ENCODE data around the gene INTS1.
"Not testable (repeated sequence)": the region's sequence is repeated elsewhere in the genome, so short reads cannot be mapped to it uniquely, and the experiment has no call there.

INTS1 gene

DNA sequence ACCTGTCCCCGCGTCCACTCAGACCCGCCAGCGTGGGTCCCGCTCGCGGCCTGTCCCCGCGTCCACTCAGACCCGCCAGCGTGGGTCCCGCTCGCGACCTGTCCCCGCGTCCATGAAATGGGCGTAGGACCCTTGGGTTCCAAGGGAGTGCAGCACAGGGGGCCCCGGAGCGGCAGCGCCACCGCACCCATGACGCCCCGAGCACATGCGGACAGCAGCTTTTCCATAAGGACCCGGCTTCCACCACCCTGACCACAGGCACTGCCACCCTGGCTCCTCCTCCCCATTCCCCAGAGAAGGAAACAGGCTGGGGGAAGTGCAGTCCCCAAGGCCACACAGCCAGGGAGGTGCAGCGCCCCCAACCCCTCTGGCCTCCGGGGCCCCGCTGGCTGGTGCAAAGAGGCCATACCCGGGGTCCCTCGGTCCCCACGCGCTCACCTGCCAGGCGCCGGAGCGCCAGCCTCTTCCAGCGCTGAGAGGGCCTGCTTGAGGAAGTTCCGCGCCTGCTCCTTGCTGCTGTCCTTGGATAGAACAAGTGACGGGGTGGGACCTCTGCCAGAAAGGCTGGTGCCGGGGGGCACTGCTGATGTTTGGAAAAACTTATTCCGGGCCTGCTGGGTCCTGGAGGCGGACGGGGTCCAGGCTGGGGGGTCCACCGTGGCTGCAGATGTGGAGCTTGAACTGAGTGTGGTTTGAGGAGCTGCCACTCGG lies 59.8 kb downstream of the INTS1 start:
- DNase-seq (ENCODE audit: extremely low spot score): no peak
- ChIA-PET POLR2A (no interaction called here), CTCF (no interaction called here)
- TF ChIP-seq, protein P1, sequence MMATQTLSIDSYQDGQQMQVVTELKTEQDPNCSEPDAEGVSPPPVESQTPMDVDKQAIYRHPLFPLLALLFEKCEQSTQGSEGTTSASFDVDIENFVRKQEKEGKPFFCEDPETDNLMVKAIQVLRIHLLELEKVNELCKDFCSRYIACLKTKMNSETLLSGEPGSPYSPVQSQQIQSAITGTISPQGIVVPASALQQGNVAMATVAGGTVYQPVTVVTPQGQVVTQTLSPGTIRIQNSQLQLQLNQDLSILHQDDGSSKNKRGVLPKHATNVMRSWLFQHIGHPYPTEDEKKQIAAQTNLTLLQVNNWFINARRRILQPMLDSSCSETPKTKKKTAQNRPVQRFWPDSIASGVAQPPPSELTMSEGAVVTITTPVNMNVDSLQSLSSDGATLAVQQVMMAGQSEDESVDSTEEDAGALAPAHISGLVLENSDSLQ (IDR thresholded peaks at IDR 0.05): no peak
- TF ChIP-seq FOXK2 (IDR thresholded peaks at IDR 0.05) (no peak), HDGF (IDR thresholded peaks at IDR 0.05; ENCODE audit: borderline replicate concordance) (no peak), LEF1 (IDR thresholded peaks at IDR 0.05; ENCODE audit: borderline replicate concordance) (no peak), ARNT (IDR thresholded peaks at IDR 0.05) (no peak), ZNF384 (IDR thresholded peaks at IDR 0.05) (no peak), FOXA1 (IDR thresholded peaks at IDR 0.05) (no peak), NFRKB (IDR thresholded peaks at IDR 0.05) (no peak), CTBP1 (IDR thresholded peaks at IDR 0.05; ENCODE audit: borderline replicate concordance) (no peak), ELF4 (IDR thresholded peaks at IDR 0.05) (no peak), SUZ12 (IDR thresholded peaks at IDR 0.05) (no peak), SP1 (IDR thresholded peaks at IDR 0.05) (no peak), L3MBTL2 (conservative IDR thresholded peaks at IDR 0.05) (no peak), BHLHE40 (IDR thresholded peaks at IDR 0.05; ENCODE audit: borderline replicate concordance) (no peak), FOXM1 (IDR thresholded peaks at IDR 0.05; ENCODE audit: borderline replicate concordance) (no peak), TARDBP (IDR thresholded peaks at IDR 0.05) (no peak)

DNA sequence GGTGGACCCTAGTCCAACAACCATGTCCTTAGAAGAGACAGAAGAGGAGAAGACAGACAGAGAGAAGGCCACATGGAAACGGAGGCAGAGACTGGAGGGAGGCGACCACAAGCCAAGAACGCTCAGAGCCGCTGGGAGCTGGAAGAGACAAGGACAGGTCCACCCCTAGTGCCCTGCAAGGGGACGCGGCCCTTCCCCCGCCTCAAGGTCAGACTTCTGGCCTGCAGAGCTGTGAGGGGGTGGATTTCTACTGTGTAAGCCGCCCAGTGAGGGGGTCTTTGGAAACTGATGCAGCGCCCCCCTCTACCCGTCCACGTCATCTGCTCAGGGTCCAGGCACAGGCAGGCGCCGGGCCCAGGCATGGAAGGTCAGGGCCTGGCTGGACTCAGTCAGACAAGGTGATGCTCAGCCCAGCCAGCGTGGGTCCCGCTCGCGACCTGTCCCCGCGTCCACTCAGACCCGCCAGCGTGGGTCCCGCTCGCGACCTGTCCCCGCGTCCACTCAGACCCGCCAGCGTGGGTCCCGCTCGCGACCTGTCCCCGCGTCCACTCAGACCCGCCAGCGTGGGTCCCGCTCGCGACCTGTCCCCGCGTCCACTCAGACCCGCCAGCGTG lies 60.5 kb downstream of the INTS1 start:
- POLR2A ChIA-PET; DNase-seq (ENCODE audit: extremely low spot score); CTCF ChIA-PET: not testable (repeated sequence)

DNA sequence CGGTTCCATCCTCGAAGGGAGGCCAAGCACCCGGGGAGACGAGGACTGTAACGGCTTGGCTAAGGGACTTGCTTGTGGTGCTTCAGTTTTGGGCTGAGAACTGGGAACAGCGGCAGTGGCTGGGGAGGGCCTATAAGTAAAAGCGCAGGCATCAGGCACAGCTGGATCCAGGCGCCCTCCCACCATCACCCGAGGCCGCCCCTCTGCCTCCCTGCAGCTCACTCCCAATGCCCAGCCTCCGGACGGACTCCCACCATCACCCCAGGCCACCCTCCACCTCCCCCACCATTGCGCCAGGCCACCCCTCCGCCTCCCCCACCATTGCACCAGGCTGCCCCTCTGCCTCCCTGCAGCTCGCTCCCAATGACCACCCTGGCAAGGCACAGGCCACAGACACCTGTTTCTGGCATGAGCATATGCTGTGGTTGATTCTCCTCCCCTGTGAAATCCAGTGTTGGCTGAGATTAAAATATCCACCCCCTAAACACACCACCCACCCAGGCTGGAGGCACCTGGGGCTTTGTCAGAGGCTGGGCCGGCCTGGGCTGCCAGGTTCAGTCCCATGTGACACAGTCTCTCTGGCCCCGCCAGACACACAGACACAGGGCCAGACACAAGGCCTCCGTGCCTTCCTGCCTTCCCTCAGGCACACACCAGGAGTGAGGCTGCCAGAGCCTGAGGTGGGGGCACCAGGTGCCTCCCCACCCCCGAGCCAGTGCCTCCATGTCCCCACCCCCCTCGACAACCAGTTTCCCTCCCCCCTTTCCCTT lies 61.6 kb downstream of the INTS1 start:
- ChIA-PET CTCF (interaction anchor here (1.4 kb wide), 1 partner anchor 10 kb away, joined by 5 read pairs; no protein-coding TSS in a partner anchor), POLR2A (no interaction called here)
- no peak for DNase-seq (ENCODE audit: extremely low spot score)
- TF ChIP-seq, protein P1 (IDR thresholded peaks at IDR 0.05): no peak
- TF ChIP-seq BHLHE40 (IDR thresholded peaks at IDR 0.05; ENCODE audit: borderline replicate concordance) (no peak), FOXA1 (IDR thresholded peaks at IDR 0.05) (no peak), NFRKB (IDR thresholded peaks at IDR 0.05) (no peak), ARNT (IDR thresholded peaks at IDR 0.05) (no peak), ZNF384 (IDR thresholded peaks at IDR 0.05) (no peak), TARDBP (IDR thresholded peaks at IDR 0.05) (no peak), CTBP1 (IDR thresholded peaks at IDR 0.05; ENCODE audit: borderline replicate concordance) (no peak), L3MBTL2 (conservative IDR thresholded peaks at IDR 0.05) (no peak), SUZ12 (IDR thresholded peaks at IDR 0.05) (no peak), ELF4 (IDR thresholded peaks at IDR 0.05) (no peak), SP1 (IDR thresholded peaks at IDR 0.05) (no peak)

DNA sequence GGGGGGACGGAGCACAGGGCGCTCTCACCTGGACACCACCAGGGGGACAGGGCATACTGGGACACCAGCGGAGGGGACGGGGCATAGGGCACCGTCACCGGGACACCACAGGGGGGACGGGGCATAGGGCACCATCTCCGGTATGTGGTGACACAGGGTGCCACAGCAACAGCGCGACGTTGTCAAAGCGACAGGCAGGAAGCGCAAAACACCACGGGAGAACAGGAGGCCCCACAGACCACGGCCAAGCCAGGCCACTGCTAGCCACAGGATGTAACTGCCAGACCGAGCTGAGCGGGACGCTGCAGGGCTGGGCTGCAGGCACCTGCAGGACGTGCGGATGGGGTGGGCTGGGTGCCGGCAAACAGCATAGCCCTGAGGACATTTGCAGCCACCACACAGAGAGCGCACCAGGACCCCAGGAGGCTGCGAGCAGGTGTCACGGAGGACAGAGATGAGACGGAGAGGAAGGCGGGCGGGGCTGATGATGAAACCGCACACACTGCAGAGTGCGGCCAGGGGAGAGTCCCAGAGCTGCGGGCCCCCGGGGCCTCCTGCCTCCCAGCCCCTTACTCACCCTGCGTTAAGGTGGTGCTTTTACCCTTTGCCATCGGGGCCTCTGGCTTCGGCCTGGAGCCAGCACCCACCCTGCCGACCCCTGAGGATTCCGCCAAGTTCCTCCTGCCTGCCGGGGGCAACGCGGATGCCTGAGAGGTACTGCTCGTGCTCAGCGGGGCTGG lies 62.4 kb downstream of the INTS1 start:
- POLR2A ChIA-PET: no interaction called here
- no peak for DNase-seq (ENCODE audit: extremely low spot score)
- TF ChIP-seq ARNT (IDR thresholded peaks at IDR 0.05): no peak
- CTCF ChIA-PET: interaction anchor here (1.4 kb wide), 1 partner anchor 9 kb away, joined by 5 read pairs; no protein-coding TSS in a partner anchor

DNA sequence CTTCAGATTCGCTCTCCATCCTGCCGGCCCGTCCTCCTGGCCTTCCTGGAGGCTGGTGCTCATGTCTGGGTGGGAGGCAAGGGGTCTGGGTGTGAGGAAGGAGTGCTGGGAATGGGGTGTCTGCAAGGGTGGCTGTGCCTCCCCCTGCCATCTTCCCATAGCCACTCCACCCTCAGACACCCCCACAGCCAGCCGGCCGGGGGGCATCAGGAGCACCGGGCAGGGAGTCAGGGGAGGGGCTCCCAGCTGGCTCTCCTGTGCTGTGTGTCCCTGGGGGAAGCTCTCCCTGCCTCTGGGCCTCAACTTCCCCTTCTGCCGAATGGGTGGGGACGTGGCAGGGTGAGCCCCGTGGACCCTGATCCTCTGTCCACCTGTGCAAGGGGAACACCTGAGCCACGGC lies 63.6 kb downstream of the INTS1 start:
- no peak for TF ChIP-seq CTBP1 (IDR thresholded peaks at IDR 0.05; ENCODE audit: borderline replicate concordance)
- TF ChIP-seq FOXK2 (IDR thresholded peaks at IDR 0.05): no peak
- TF ChIP-seq LEF1 (IDR thresholded peaks at IDR 0.05; ENCODE audit: borderline replicate concordance): no peak
- TF ChIP-seq, protein P1 (IDR thresholded peaks at IDR 0.05): no peak
- TF ChIP-seq L3MBTL2 (conservative IDR thresholded peaks at IDR 0.05): no peak
- TF ChIP-seq ELF4 (IDR thresholded peaks at IDR 0.05): no peak
- no peak for TF ChIP-seq BHLHE40 (IDR thresholded peaks at IDR 0.05; ENCODE audit: borderline replicate concordance)
- no peak for TF ChIP-seq FOXA1 (IDR thresholded peaks at IDR 0.05)
- TF ChIP-seq FOXM1 (IDR thresholded peaks at IDR 0.05; ENCODE audit: borderline replicate concordance): no peak
- CTCF ChIA-PET: interaction anchor here (0.5 to 1.3 kb wide), 2 partner anchors 34 to 68 kb away, joined by 3 to 4 read pairs; no protein-coding TSS in a partner anchor
- DNase-seq (ENCODE audit: extremely low spot score): no peak
- POLR2A ChIA-PET: no interaction called here
